Thoracic aorta (tissue), 2 donors: Measurements from ENCODE around the gene MRPL34. TPM values are rescaled to one million over a fixed set of nuclear protein-coding genes. Genes with fewer than 3 reads are reported as not detected.
A peak's percentile ranks its signal among the peaks of the same experiment; 100 is the strongest.

Experiments used
- ATAC-seq: fragments of 150-250 bp; one replicate; pipeline ENCODE4 v1.8.0; 2017; ENCODE audit warnings: low read depth; ENCODE audit not compliant: insufficient number of reproducible peaks, low FRiP score
- DNase-seq: peaks from one replicate; pipeline ENCODE4 v3.0.0-alpha.2; 2020; ENCODE audit warnings: low spot score
- H3K27ac ChIP-seq, 2 donors: fragments of 200-600 bp; sonication (generic); 1 replicate in 1 of 2; 2 replicates in 1 of 2; pipeline ENCODE4 v1.5.1; 2016; ENCODE audit warnings: mild to moderate bottlenecking in 2 of 2, moderate library complexity in 2 of 2
- H3K27me3 ChIP-seq: fragments of 200-600 bp; sonication (generic); replicated peaks from 2 replicates; pipeline ENCODE4 v1.6.0; 2016; ENCODE audit warnings: mild to moderate bottlenecking; ENCODE audit not compliant: insufficient read depth
- H3K36me3 ChIP-seq: fragments of 200-600 bp; sonication (generic); one replicate; pipeline ENCODE4 v1.5.1; 2016
- H3K4me1 ChIP-seq, 2 donors: fragments of 200-600 bp; sonication (generic); 1 replicate in 1 of 2; 2 replicates in 1 of 2; pipeline versions ENCODE4 v1.5.1 to v1.6.0; 2016; ENCODE audit warnings: low read depth in 2 of 2, mild to moderate bottlenecking in 1 of 2; ENCODE audit not compliant: control insufficient read depth in 1 of 2
- H3K4me3 ChIP-seq: fragments of 200-600 bp; sonication (generic); 2 replicates; pipeline ENCODE4 v1.5.1; 2016; ENCODE audit warnings: mild to moderate bottlenecking
- H3K9me3 ChIP-seq: fragments of 200-600 bp; sonication (generic); 2 replicates; pipeline ENCODE4 v1.5.1; 2016
- CTCF ChIP-seq: fragments of 200-600 bp; sonication (generic); IDR thresholded peaks from one replicate; pipeline ENCODE4 v1.5.1; 2019; ENCODE audit warnings: antibody characterized with exemption
- total RNA-seq, 2 donors: library from RNA; depleted of rRNA; stranded (reverse); fragments of >200 nt; gene quantifications; one replicate each; pipeline versions ENCODE4 v1.1.0 to v1.2.3, GENCODE V29; 2016

The MRPL34 gene
- total RNA-seq, 2 donors from 2014 or later = 132 to 140 TPM

- H3K27ac ChIP-seq = peak overlapping the region; percentile 84 to 90
- H3K9me3 ChIP-seq = no peaks in the 10 kb centered on the region
- peaks cover 26 to 58% of the 10 kb centered on the region in 2 donors for H3K4me1 ChIP-seq
- H3K36me3 ChIP-seq = peaks cover 3% of the 10 kb centered on the region
- no peak for DNase-seq
- no peak for ATAC-seq
- TF ChIP-seq CTCF = no peak
- no peaks in the 10 kb centered on the region for H3K27me3 ChIP-seq
- peak overlapping the region; percentile 84 for H3K4me3 ChIP-seq
These were observed 506 bp upstream of the MRPL34 start for GRCh38 chr19:17305216-17305516.

GRCh38 chr19:17306285-17306714 lies 628 bp downstream of the MRPL34 start:
- no peaks in the 10 kb centered on the region for H3K9me3 ChIP-seq
- H3K4me1 ChIP-seq = peaks cover 35 to 69% of the 10 kb centered on the region in 2 donors
- H3K27me3 ChIP-seq = no peaks in the 10 kb centered on the region
- TF ChIP-seq CTCF = no peak
- peak overlapping the region; percentile 84 to 90 for H3K27ac ChIP-seq
- H3K4me3 ChIP-seq = peak overlapping the region; percentile 84
- no peaks in the 10 kb centered on the region for H3K36me3 ChIP-seq
- ATAC-seq (no peak), DNase-seq (no peak)

- ATAC-seq = no peak
- no peak for DNase-seq
- H3K4me1 ChIP-seq = peaks cover 37 to 66% of the 10 kb centered on the region in 2 donors
- TF ChIP-seq CTCF = no peak
- no peak overlapping the region for H3K27ac ChIP-seq
- no peak overlapping the region for H3K4me3 ChIP-seq
- no peaks in the 10 kb centered on the region for H3K27me3 ChIP-seq
- H3K36me3 ChIP-seq = no peaks in the 10 kb centered on the region
- no peaks in the 10 kb centered on the region for H3K9me3 ChIP-seq
These were observed 2.3 kb downstream of the MRPL34 start for GRCh38 chr19:17307876-17308377.

GRCh38 chr19:17309198-17309964 lies 3.7 kb downstream of the MRPL34 start, which contains the start of gene DDA1:
DDA1 (plus strand) TSS chr19:17309563; CDS start chr19:17309655, 92 bp downstream.
- DNase-seq = peak; percentile 100
- Histone ChIP-seq H3K4me3 (peak within 1 kb of the TSS; percentile 91), H3K27ac (peak within 1 kb of the TSS; percentile 35 to 62), H3K4me1 (peaks cover 28 to 56% of the 10 kb centered on the region in 2 donors), H3K27me3 (no peaks in the 10 kb centered on the region), H3K36me3 (peaks cover 5% of the 10 kb centered on the region), H3K9me3 (no peaks in the 10 kb centered on the region)
- no peak for TF ChIP-seq CTCF
- ATAC-seq = peak; percentile 95

GRCh38 chr19:17309965-17310461 lies 4.3 kb downstream of the MRPL34 start:
- H3K4me1 ChIP-seq = peaks cover 23 to 50% of the 10 kb centered on the region in 2 donors
- no peak for ATAC-seq

More at GRCh38 chr19:17309965-17310461, 4.3 kb downstream of the MRPL34 start:
- no peak for TF ChIP-seq CTCF
- H3K4me3 ChIP-seq = peak overlapping the region; percentile 91
- H3K27me3 ChIP-seq = no peaks in the 10 kb centered on the region
- DNase-seq = no peak
- H3K36me3 ChIP-seq = peaks cover 9% of the 10 kb centered on the region
- H3K27ac ChIP-seq = peak overlapping the region; percentile 35 to 62
- no peaks in the 10 kb centered on the region for H3K9me3 ChIP-seq
